H1 (cell line): Measurements from ENCODE around the gene COL4A2. TPM values are rescaled to one million over a fixed set of nuclear protein-coding genes. Genes with fewer than 3 reads are reported as not detected.

ENCODE experiments used
- CTCF ChIA-PET: fragments of 300-600 bp; sonication (Branson Sonifier 250); formaldehyde crosslinking; loops from one replicate; lab custom pipeline; 2021; ENCODE audit not compliant: partially characterized antibody; lab: Charles Lee
- POLR2A ChIA-PET: fragments of 300-600 bp; sonication (Branson Sonifier 250); formaldehyde crosslinking; loops from one replicate; lab custom pipeline; 2021; ENCODE audit warnings: inconsistent platforms; ENCODE audit not compliant: partially characterized antibody; lab: Charles Lee
- DNase-seq, 2 experiments: peaks; one replicate each; pipeline versions ENCODE4 v3.0.0 to v3.0.0-alpha.2; 2010 to 2022; ENCODE audit warnings: low spot score in 2 of 2, low read depth in 1 of 2, mixed read lengths in 1 of 2
- FAIRE-seq: peaks from 2 replicates; lab custom pipeline; 2011; peaks lifted over from hg19 to GRCh38; lab: Jason Lieb, UNC
- H2AFZ ChIP-seq: 2 replicates; pipeline ENCODE4 v1.8.1; 2012; ENCODE audit warnings: low read length, inconsistent platforms
- H2AK5ac ChIP-seq: 2 replicates; pipeline ENCODE4 v1.6.1; 2013; ENCODE audit warnings: low read depth, low read length
- H2BK120ac ChIP-seq: replicated peaks from 2 replicates; pipeline ENCODE3; 2013; ENCODE audit warnings: low read depth, low read length, inconsistent platforms
- H2BK12ac ChIP-seq: 2 replicates; pipeline ENCODE4 v1.6.1; 2013; ENCODE audit warnings: low read depth, low read length
- H2BK15ac ChIP-seq: 2 replicates; pipeline ENCODE4 v1.6.1; 2013; ENCODE audit warnings: low read length
- H2BK20ac ChIP-seq: 2 replicates; pipeline ENCODE4 v1.6.1; 2013; ENCODE audit warnings: low read length
- H2BK5ac ChIP-seq: 2 replicates; pipeline ENCODE4 v1.6.1; 2013; ENCODE audit warnings: low read depth, low read length
- H3K14ac ChIP-seq: 2 replicates; pipeline ENCODE4 v1.6.1; 2013; ENCODE audit warnings: inconsistent platforms; ENCODE audit not compliant: insufficient read length
- H3K18ac ChIP-seq: 2 replicates; pipeline ENCODE4 v1.6.1; 2013; ENCODE audit warnings: low read length; ENCODE audit errors: extremely low read depth
- H3K23ac ChIP-seq: 2 replicates; pipeline ENCODE4 v1.6.1; 2013; ENCODE audit warnings: inconsistent platforms; ENCODE audit not compliant: insufficient read length
- H3K23me2 ChIP-seq: 2 replicates; pipeline ENCODE4 v1.6.1; 2013; ENCODE audit warnings: low read depth, low read length
- H3K27ac ChIP-seq: 2 replicates; pipeline ENCODE4 v1.6.1; 2011; ENCODE audit warnings: low read depth, low read length, inconsistent platforms
- H3K27me3 ChIP-seq, 4 experiments: replicated peaks in 1 of 4; 1 replicate in 1 of 4; 2 replicates in 3 of 4; pipeline versions ENCODE4 v1.6.1 to v1.8.1; 2011 to 2013; ENCODE audit warnings: low read length in 3 of 4, mild to moderate bottlenecking in 3 of 4, inconsistent platforms in 2 of 4, mixed read lengths in 2 of 4, moderate library complexity in 1 of 4; ENCODE audit not compliant: control insufficient read depth in 3 of 4, insufficient read depth in 3 of 4; ENCODE audit errors: extremely low read depth in 1 of 4
- H3K36me3 ChIP-seq, 4 experiments: 2 replicates each; pipeline versions ENCODE4 v1.6.1 to v1.8.1; 2011 to 2013; ENCODE audit warnings: mild to moderate bottlenecking in 4 of 4, low read length in 3 of 4, moderate library complexity in 2 of 4, control low read depth in 1 of 4, inconsistent platforms in 1 of 4; ENCODE audit not compliant: insufficient read depth in 4 of 4, control insufficient read depth in 2 of 4
- H3K4ac ChIP-seq: replicated peaks from 2 replicates; pipeline ENCODE3; 2013; ENCODE audit warnings: low read length, low read depth, mixed read lengths, inconsistent platforms; ENCODE audit not compliant: insufficient read length
- H3K4me1 ChIP-seq, 4 experiments: replicated peaks in 1 of 4; 1 replicate in 1 of 4; 2 replicates in 3 of 4; pipeline versions ENCODE4 v1.6.1 to v1.8.1; 2011 to 2013; ENCODE audit warnings: low read length in 3 of 4, inconsistent platforms in 2 of 4, mixed read lengths in 1 of 4; ENCODE audit not compliant: insufficient read depth in 4 of 4, control insufficient read depth in 3 of 4
- H3K4me2 ChIP-seq, 2 experiments: 2 replicates each; pipeline versions ENCODE4 v1.6.1 to v1.8.1; 2011 to 2013; ENCODE audit warnings: low read depth in 2 of 2, low read length in 2 of 2, control low read depth in 1 of 2, inconsistent platforms in 1 of 2, mild to moderate bottlenecking in 1 of 2; ENCODE audit not compliant: insufficient read depth in 1 of 2
- H3K4me3 ChIP-seq, 4 experiments: fragments of 200-600, 300-600 bp in 1 of 4; sonication (generic), shearing (Covaris generic), sonication (Bioruptor Twin) in 1 of 4; 2 replicates each; pipeline versions ENCODE4 v1.5.1 to v1.8.1; 2011 to 2016; ENCODE audit warnings: low read length in 4 of 4, low read depth in 3 of 4, control low read depth in 2 of 4, inconsistent platforms in 2 of 4, mild to moderate bottlenecking in 2 of 4, mixed read lengths in 1 of 4, moderate library complexity in 1 of 4; ENCODE audit not compliant: insufficient read depth in 2 of 4; ENCODE audit errors: extremely low read depth in 1 of 4
- H3K56ac ChIP-seq: replicated peaks from 2 replicates; pipeline ENCODE3; 2013; ENCODE audit warnings: low read depth, mild to moderate bottlenecking, mixed read lengths, low read length, inconsistent platforms; ENCODE audit not compliant: insufficient read length
- H3K79me1 ChIP-seq: 2 replicates; pipeline ENCODE4 v1.6.1; 2013; ENCODE audit warnings: low read depth, low read length, control low read depth
- H3K79me2 ChIP-seq, 2 experiments: 2 replicates each; pipeline versions ENCODE4 v1.6.1 to v1.8.1; 2012 to 2013; ENCODE audit warnings: low read length in 2 of 2, mild to moderate bottlenecking in 2 of 2, inconsistent platforms in 1 of 2; ENCODE audit not compliant: insufficient read depth in 2 of 2, control insufficient read depth in 1 of 2
- H3K9ac ChIP-seq, 4 experiments: replicated peaks in 1 of 4; 1 replicate in 1 of 4; 2 replicates in 3 of 4; pipeline versions ENCODE4 v1.6.1 to v1.8.1; 2011 to 2013; ENCODE audit warnings: low read depth in 3 of 4, low read length in 3 of 4, control low read depth in 2 of 4, mild to moderate bottlenecking in 2 of 4, moderate library complexity in 2 of 4, inconsistent platforms in 1 of 4; ENCODE audit errors: extremely low read depth in 1 of 4
- H3K9me3 ChIP-seq, 2 experiments: 2 replicates each; pipeline versions ENCODE4 v1.6.1 to v1.8.1; 2012 to 2013; ENCODE audit warnings: mild to moderate bottlenecking in 2 of 2, moderate library complexity in 2 of 2, control low read depth in 1 of 2, inconsistent platforms in 1 of 2, low read depth in 1 of 2, low read length in 1 of 2, mixed read lengths in 1 of 2; ENCODE audit not compliant: insufficient read depth in 2 of 2
- H4K20me1 ChIP-seq, 2 experiments: replicated peaks in 1 of 2; 2 replicates each; pipeline versions ENCODE3 to v1.8.1; 2011 to 2013; ENCODE audit warnings: inconsistent platforms in 2 of 2, low read length in 2 of 2, mild to moderate bottlenecking in 1 of 2; ENCODE audit not compliant: insufficient read depth in 2 of 2, control insufficient read depth in 1 of 2
- H4K5ac ChIP-seq: 2 replicates; pipeline ENCODE4 v1.6.1; 2013; ENCODE audit warnings: low read length, low read depth, mixed read lengths, inconsistent platforms; ENCODE audit not compliant: insufficient read length
- H4K8ac ChIP-seq: 2 replicates; pipeline ENCODE4 v1.8.0; 2013; ENCODE audit warnings: mild to moderate bottlenecking, moderate library complexity, low read length, inconsistent platforms; ENCODE audit not compliant: insufficient read depth; ENCODE audit errors: extremely low read depth
- H4K91ac ChIP-seq: replicated peaks from 2 replicates; pipeline ENCODE3; 2013; ENCODE audit warnings: low read length, mixed read lengths, inconsistent platforms; ENCODE audit not compliant: insufficient read length
- ASH2L ChIP-seq: fragments of 200-600, 300-600 bp; sonication (generic); IDR thresholded peaks from one replicate; pipeline ENCODE4 v1.7.1; 2017; ENCODE audit warnings: low read length
- BCL11A ChIP-seq, 2 experiments: IDR thresholded peaks; one replicate each; pipeline ENCODE4 v1.6.1; 2011; ENCODE audit warnings: low read depth in 2 of 2, low read length in 2 of 2, mild to moderate bottlenecking in 2 of 2
- CBX5 ChIP-seq: fragments of 300-800, 300-1000 bp; sonication (generic); IDR thresholded peaks from 2 replicates; pipeline ENCODE4 v1.7.1; 2016; ENCODE audit warnings: antibody characterized with exemption, low read length, low read depth
- CREB1 ChIP-seq: IDR thresholded peaks from 2 replicates; pipeline ENCODE4 v1.6.1; 2012; ENCODE audit warnings: inconsistent platforms
- HDAC2 ChIP-seq, 2 experiments: fragments of 300-600 bp in 1 of 2; sonication (generic) in 1 of 2; IDR thresholded peaks; 2 replicates each; pipeline ENCODE4 v1.6.1; 2011 to 2012; ENCODE audit warnings: low read depth in 2 of 2, low read length in 2 of 2, mild to moderate bottlenecking in 2 of 2, moderate library complexity in 2 of 2, borderline replicate concordance in 1 of 2, inconsistent platforms in 1 of 2
- KDM1A ChIP-seq: fragments of 200-600, 300-600 bp; sonication (generic); IDR thresholded peaks from 2 replicates; pipeline ENCODE4 v1.7.1; 2016; ENCODE audit warnings: mild to moderate bottlenecking, low read length, borderline replicate concordance
- KDM4A ChIP-seq: IDR thresholded peaks from one replicate; pipeline ENCODE4 v1.7.1; 2012; ENCODE audit warnings: low read depth, mild to moderate bottlenecking, moderate library complexity, low read length, inconsistent platforms; ENCODE audit not compliant: severe bottlenecking
- POLR2AphosphoS5 ChIP-seq: IDR thresholded peaks from 2 replicates; pipeline ENCODE4 v1.6.1; 2011; ENCODE audit warnings: low read depth, low read length
- WGBS, 2 experiments: shearing (Covaris generic) in 1 of 2; methylation state at CpG; one replicate each; pipeline versions ENCODE4 v1.1.6 to v1.1.7; 2013 to 2015; ENCODE audit warnings: low lambda C conversion rate in 2 of 2, mixed read lengths in 2 of 2, inconsistent platforms in 1 of 2, low coverage in 1 of 2, missing lambda C conversion rate in 1 of 2; ENCODE audit not compliant: insufficient replicate concordance in 2 of 2, insufficient coverage in 1 of 2, insufficient read length in 1 of 2; ENCODE audit errors: extremely low coverage in 1 of 2, missing lambda C conversion rate in 1 of 2; 5-methylcytosine and 5-hydroxymethylcytosine counted together
- polyA plus RNA-seq, 7 experiments: library from polyadenylated mRNA; depleted of rRNA in 3 of 7; stranded (reverse) in 5 of 7; unstranded in 2 of 7; fragments of >200 nt in 5 of 7; fragments of 200-250 nt in 2 of 7; gene quantifications; 1 replicate in 5 of 7; 2 replicates in 1 of 7; 4 replicates in 1 of 7; pipeline versions ENCODE4 v1.2.1 to v1.2.3, GENCODE V29; 2011 to 2013; ENCODE audit warnings: missing spikeins in 2 of 7, mixed read lengths in 2 of 7
- total RNA-seq: library from RNA; stranded (reverse); fragmentation: NEBNext Ultra II Directional; extraction: Animal tissue kit (Norgen Biotek cat#: 25700); gene quantifications from 2 replicates; pipeline ENCODE4 v1.2.1, GENCODE V29; 2021

The COL4A2 gene
- total and polyA plus RNA-seq, 2 of the 8 experiments (the other 6 are each of a cell fraction or from before 2014, with no cell fraction given) = 80.4 to 87.3 TPM

- H3K9me3 ChIP-seq = no peaks in the 10 kb centered on the region
- ChIA-PET CTCF (interaction anchor here (0.8 to 2.8 kb wide), 10 partner anchors 11 to 109 kb away, joined by 3 to 13 read pairs (median 5); no protein-coding TSS in a partner anchor), POLR2A (interaction anchor here (0.6 to 1.0 kb wide), 3 partner anchors 14 to 79 kb away, joined by 3 read pairs; no protein-coding TSS in a partner anchor)
- H3K14ac ChIP-seq = no peak overlapping the region
- H3K4me3 ChIP-seq = no peak overlapping the region
- no peaks in the 10 kb centered on the region for H3K36me3 ChIP-seq
- H2BK120ac ChIP-seq = no peak overlapping the region
- H3K9ac ChIP-seq = no peak overlapping the region
- no peak overlapping the region for H4K91ac ChIP-seq
- DNase-seq = no peak
- H4K20me1 ChIP-seq = peaks cover 0 to 1% of the 10 kb centered on the region in 2 experiments
- no peak overlapping the region for H2AFZ ChIP-seq
- H3K23me2 ChIP-seq = no peaks in the 10 kb centered on the region; the same call in 1 of the 2 replicates
- H4K5ac ChIP-seq = no peak overlapping the region
- H3K4ac ChIP-seq = no peak overlapping the region
- H3K79me1 ChIP-seq = peaks cover 4% of the 10 kb centered on the region; the same call in 1 of the 2 replicates
- no peak overlapping the region for H2BK20ac ChIP-seq
- WGBS, 2 experiments = 86% methylated on average over 20 of the region's 21 CpGs; no CpG with 5 or more reads in 1 of the 2 experiments
- H3K4me2 ChIP-seq = no peak overlapping the region
- no peak overlapping the region for H2BK15ac ChIP-seq
- H2BK12ac ChIP-seq = no peak overlapping the region
- peaks cover 0 to 22% of the 10 kb centered on the region in 2 experiments; a peak in 2 of 4 replicates for H3K79me2 ChIP-seq
- no peaks in the 10 kb centered on the region for H3K27me3 ChIP-seq
- no peak overlapping the region for H4K8ac ChIP-seq
- TF ChIP-seq ASH2L (no peak), KDM1A (no peak), CBX5 (no peak), BCL11A (IDR thresholded peaks at IDR 0.05; ENCODE audit: low read depth in 2 of 2, low read length in 2 of 2) (no peak), HDAC2 (IDR thresholded peaks at IDR 0.05; ENCODE audit: borderline replicate concordance in 1 of 2, low read depth in 2 of 2, low read length in 2 of 2) (no peak), CREB1 (no peak), KDM4A (no peak), POLR2AphosphoS5 (no peak)
- TF ChIP-seq, all 59 proteins: peak for 0
- Histone ChIP-seq H3K56ac (no peak overlapping the region), H3K27ac (no peak overlapping the region), H3K23ac (no peak overlapping the region), H2BK5ac (no peak overlapping the region), H3K4me1 (peaks cover 6 to 15% (median 13%) of the 10 kb centered on the region in 4 experiments), H3K18ac (no peak overlapping the region; the same call in 1 of the 2 replicates), H2AK5ac (0 out of 2 replicates have a peak overlapping the region, but pooled peaks have one; percentile 9)
- no peak for FAIRE-seq
Measured at GRCh38 chr13:110301606-110302553, 5.2 kb upstream of the COL4A2 start.
